OCI-LY3 (cell line): ENCODE measurements around the gene SIK2.

ENCODE experiments used
- H2AFZ ChIP-seq: fragments of 200-600, 300-600 bp; shearing (Covaris generic); 2 replicates; pipeline ENCODE4 v1.6.0; 2014; ENCODE audit warnings: antibody characterized with exemption, low read depth, low read length
- H3K27ac ChIP-seq: fragments of 200-600, 300-600 bp; sonication (generic); 2 replicates; pipeline ENCODE4 v1.5.1; 2014; ENCODE audit warnings: mild to moderate bottlenecking, low read length, moderate library complexity, mixed read lengths
- H3K27me3 ChIP-seq: fragments of 200-600, 300-600 bp; sonication (generic); 2 replicates; pipeline ENCODE4 v1.6.1; 2014; ENCODE audit warnings: low read depth, low read length, mixed read lengths
- H3K36me3 ChIP-seq: fragments of 200-600, 300-600 bp; sonication (generic); replicated peaks from 2 replicates; pipeline ENCODE3; 2014; ENCODE audit warnings: low read depth, low read length, mixed read lengths
- H3K4me1 ChIP-seq: fragments of 300-600, 200-600 bp; sonication (generic); 2 replicates; pipeline ENCODE4 v1.6.1; 2014; ENCODE audit warnings: low read length, mixed read lengths
- H3K4me2 ChIP-seq: fragments of 200-600, 300-600 bp; sonication (generic); 2 replicates; pipeline ENCODE4 v1.6.1; 2014; ENCODE audit warnings: low read length, mixed read lengths
- H3K4me3 ChIP-seq: fragments of 300-600, 200-600 bp; sonication (generic); 2 replicates; pipeline ENCODE4 v1.5.1; 2014; ENCODE audit warnings: antibody characterized with exemption, mild to moderate bottlenecking, low read length, moderate library complexity
- H3K79me2 ChIP-seq: fragments of 300-600, 200-600 bp; shearing (Covaris generic); 2 replicates; pipeline ENCODE4 v1.6.1; 2014; ENCODE audit warnings: mild to moderate bottlenecking, low read length, mixed read lengths
- H3K9ac ChIP-seq: fragments of 300-600, 200-600 bp; shearing (Covaris generic); 2 replicates; pipeline ENCODE4 v1.6.0; 2014; ENCODE audit warnings: mild to moderate bottlenecking, low read length, moderate library complexity
- H3K9me3 ChIP-seq: fragments of 200-600, 300-600 bp; shearing (Covaris generic); 2 replicates; pipeline ENCODE4 v1.6.1; 2014; ENCODE audit warnings: low read length, mixed read lengths; ENCODE audit not compliant: insufficient read depth
- H4K20me1 ChIP-seq: fragments of 200-600, 300-600 bp; sonication (generic); 2 replicates; pipeline ENCODE4 v1.6.1; 2016; ENCODE audit warnings: low read length, mixed read lengths; ENCODE audit not compliant: insufficient read depth
- EZH2phosphoT487 ChIP-seq: fragments of 200-600 bp; shearing (Covaris generic); IDR thresholded peaks from 2 replicates; pipeline ENCODE4 v1.6.1; 2018; ENCODE audit warnings: antibody characterized with exemption, mixed run types, low read depth
- TF ChIP-seq, protein P1 (sequence below): fragments of 200-600, 300-600 bp; sonication (generic); IDR thresholded peaks from 2 replicates; pipeline ENCODE4 v1.5.1; 2014; ENCODE audit warnings: antibody characterized with exemption, low read length, low read depth

The SIK2 gene

DNA sequence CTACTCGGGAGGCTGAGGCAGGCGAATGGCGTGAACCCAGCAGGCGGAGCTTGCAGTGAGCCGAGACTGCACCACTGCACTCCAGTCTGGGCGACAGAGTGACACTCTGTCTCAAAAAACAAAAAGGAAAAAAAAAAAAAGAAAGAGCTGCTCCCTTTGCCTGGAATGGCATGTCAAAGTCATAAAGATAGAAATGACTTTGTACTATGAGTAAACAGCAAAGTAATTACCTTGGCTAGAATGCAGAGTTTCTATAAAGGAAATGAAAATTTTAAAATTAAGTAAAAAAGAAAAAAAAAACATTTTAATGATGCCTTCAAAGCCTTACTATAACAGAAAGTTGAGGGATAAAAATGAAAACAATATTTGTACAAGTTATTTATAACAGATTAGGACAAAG, 153.8 kb downstream of the SIK2 start:
- TF ChIP-seq, protein P1, sequence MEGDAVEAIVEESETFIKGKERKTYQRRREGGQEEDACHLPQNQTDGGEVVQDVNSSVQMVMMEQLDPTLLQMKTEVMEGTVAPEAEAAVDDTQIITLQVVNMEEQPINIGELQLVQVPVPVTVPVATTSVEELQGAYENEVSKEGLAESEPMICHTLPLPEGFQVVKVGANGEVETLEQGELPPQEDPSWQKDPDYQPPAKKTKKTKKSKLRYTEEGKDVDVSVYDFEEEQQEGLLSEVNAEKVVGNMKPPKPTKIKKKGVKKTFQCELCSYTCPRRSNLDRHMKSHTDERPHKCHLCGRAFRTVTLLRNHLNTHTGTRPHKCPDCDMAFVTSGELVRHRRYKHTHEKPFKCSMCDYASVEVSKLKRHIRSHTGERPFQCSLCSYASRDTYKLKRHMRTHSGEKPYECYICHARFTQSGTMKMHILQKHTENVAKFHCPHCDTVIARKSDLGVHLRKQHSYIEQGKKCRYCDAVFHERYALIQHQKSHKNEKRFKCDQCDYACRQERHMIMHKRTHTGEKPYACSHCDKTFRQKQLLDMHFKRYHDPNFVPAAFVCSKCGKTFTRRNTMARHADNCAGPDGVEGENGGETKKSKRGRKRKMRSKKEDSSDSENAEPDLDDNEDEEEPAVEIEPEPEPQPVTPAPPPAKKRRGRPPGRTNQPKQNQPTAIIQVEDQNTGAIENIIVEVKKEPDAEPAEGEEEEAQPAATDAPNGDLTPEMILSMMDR, result no peak
- no peak for TF ChIP-seq EZH2phosphoT487
- H3K9me3 ChIP-seq, result no peaks in the 10 kb centered on the region
- peaks cover 3% of the 10 kb centered on the region; the same call in 1 of the 2 replicates for H3K79me2 ChIP-seq

DNA sequence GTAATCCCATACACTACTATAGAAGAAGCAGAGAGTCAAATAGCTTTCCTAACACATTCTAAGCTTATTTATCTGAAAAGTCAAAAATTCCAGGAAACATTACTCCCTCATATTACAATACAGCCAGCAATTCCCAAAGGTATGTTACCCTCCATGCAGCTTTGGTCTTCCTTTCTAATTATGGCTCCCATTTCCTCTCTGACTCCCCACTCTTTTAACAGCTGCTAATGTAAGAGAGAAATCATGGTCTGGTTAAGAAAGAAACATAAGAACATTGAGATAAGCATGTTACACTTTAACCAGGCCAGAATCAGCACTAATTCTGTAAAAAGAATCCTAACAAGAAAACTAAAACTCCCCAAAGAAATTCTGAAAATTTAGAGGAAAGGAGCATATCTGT, 157.1 kb downstream of the SIK2 start:
- Histone ChIP-seq H3K36me3 (peaks cover 75% of the 10 kb centered on the region), H3K4me3 (no peak overlapping the region), H3K4me1 (peaks cover 2% of the 10 kb centered on the region), H2AFZ (no peak overlapping the region), H3K4me2 (no peak overlapping the region), H3K9me3 (no peaks in the 10 kb centered on the region), H4K20me1 (no peaks in the 10 kb centered on the region), H3K9ac (no peak overlapping the region), H3K27ac (no peak overlapping the region), H3K27me3 (no peaks in the 10 kb centered on the region), H3K79me2 (peaks cover 30% of the 10 kb centered on the region)
- no peak for TF ChIP-seq EZH2phosphoT487
- TF ChIP-seq, protein P1, result no peak

More for the DNA sequence above, 153.8 kb downstream of the SIK2 start:
- no peaks in the 10 kb centered on the region for H3K4me1 ChIP-seq
- no peak overlapping the region for H2AFZ ChIP-seq
- no peak overlapping the region for H3K4me2 ChIP-seq
- no peaks in the 10 kb centered on the region for H4K20me1 ChIP-seq
- H3K4me3 ChIP-seq, result no peak overlapping the region
- no peak overlapping the region for H3K27ac ChIP-seq
- peaks cover 67% of the 10 kb centered on the region for H3K36me3 ChIP-seq
- H3K9ac ChIP-seq, result no peak overlapping the region
- no peaks in the 10 kb centered on the region for H3K27me3 ChIP-seq

DNA sequence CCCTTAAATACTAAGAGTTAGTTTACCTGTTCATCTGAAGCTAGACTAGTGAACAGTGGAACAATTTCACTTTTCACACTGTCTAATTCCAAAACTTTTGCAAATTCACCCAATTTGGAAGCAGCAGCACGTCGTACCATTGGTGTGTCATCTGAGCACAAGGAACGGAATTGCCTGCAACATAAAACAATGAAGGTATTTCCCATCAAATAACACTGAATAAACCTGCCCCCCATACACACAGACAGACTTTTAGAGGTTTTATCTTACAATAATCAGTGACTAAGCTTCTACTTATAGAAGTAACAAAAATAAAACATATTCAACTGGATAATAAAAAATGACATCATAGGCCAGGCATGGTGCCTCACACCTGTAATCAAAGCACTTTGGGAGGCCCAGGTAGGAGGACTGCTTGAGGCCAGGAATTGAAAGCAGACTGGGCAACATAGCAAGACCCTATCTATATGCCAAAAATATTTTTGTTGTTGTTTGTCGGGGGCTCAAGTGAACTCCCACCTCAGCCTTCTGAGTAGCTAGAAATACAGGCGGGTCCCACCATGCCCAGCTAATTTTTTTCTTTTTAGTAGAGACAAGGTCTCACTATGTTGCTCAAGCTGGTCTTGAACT, 157.6 kb downstream of the SIK2 start:
- Histone ChIP-seq H3K9ac (no peak overlapping the region), H3K4me3 (no peak overlapping the region), H3K79me2 (peaks cover 35% of the 10 kb centered on the region), H3K36me3 (peaks cover 74% of the 10 kb centered on the region), H3K27ac (no peak overlapping the region), H3K4me1 (peaks cover 7% of the 10 kb centered on the region), H3K27me3 (no peaks in the 10 kb centered on the region), H3K4me2 (no peak overlapping the region), H2AFZ (no peak overlapping the region), H3K9me3 (no peaks in the 10 kb centered on the region), H4K20me1 (no peaks in the 10 kb centered on the region)
- TF ChIP-seq, protein P1, result no peak
- TF ChIP-seq EZH2phosphoT487, result no peak

DNA sequence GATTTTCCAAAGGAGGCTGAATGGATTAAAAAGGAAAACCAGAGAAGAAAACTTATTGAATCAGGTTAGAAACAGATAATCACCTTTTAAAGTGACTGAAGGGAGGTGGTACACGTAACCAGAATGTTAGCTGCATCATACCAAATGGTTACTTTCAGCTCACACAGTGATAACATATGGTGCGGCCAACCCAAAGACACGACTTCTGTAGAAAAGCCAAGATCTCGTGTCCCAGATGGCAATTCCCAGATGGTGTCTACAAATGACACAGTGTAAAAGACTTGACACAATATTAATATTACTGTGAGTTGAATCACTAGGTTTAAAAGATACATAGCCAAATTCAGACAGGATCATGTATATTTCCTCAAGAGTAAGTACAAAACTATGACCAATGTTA, 158.8 kb downstream of the SIK2 start:
- Histone ChIP-seq H3K27ac (no peak overlapping the region), H3K4me1 (peaks cover 10% of the 10 kb centered on the region), H3K9me3 (no peaks in the 10 kb centered on the region), H3K79me2 (peaks cover 46% of the 10 kb centered on the region), H2AFZ (no peak overlapping the region), H3K4me3 (no peak overlapping the region), H3K36me3 (peaks cover 72% of the 10 kb centered on the region), H3K4me2 (no peak overlapping the region), H3K27me3 (no peaks in the 10 kb centered on the region), H3K9ac (no peak overlapping the region), H4K20me1 (no peaks in the 10 kb centered on the region)
- TF ChIP-seq, protein P1, result no peak
- TF ChIP-seq EZH2phosphoT487, result no peak
